Natural killer cell treated with Interleukin-12 subunit alpha and Interleukin-12 subunit beta and Interleukin-15 and Interleukin-18, amount 100 ng/mL, for 72 hours (primary cell): ENCODE results near the gene NPHS1. TPM values are rescaled to one million over a fixed set of nuclear protein-coding genes. Genes with fewer than 3 reads are reported as not detected.

Experiments
- ATAC-seq, 2 donors: fragments of 150-1000 bp; cut with Tn5 transposase in 1 of 2; sonication (Bioruptor Pico), chemical (Tn5 transposase) in 1 of 2; 2 replicates each; pipeline ENCODE4 v1.10.0; 2021
- DNase-seq: peaks from one replicate; pipeline ENCODE4 v3.0.0; 2022; ENCODE audit warnings: low spot score
- H3K27ac Mint-ChIP-seq, 2 donors: 1 replicate in 1 of 2; 2 replicates in 1 of 2; pipeline ENCODE4 v1.8.0; 2022; ENCODE audit warnings: mixed read lengths in 2 of 2, mild to moderate bottlenecking in 1 of 2, moderate library complexity in 1 of 2
- H3K27me3 Mint-ChIP-seq, 2 donors: 1 replicate in 1 of 2; 2 replicates in 1 of 2; pipeline ENCODE4 v1.8.0; 2022; ENCODE audit warnings: mixed read lengths in 2 of 2
- H3K36me3 Mint-ChIP-seq: one replicate; pipeline ENCODE4 v1.8.0; 2022; ENCODE audit warnings: mixed read lengths
- H3K4me1 Mint-ChIP-seq, 2 donors: 1 replicate in 1 of 2; 2 replicates in 1 of 2; pipeline ENCODE4 v1.8.0; 2022; ENCODE audit warnings: low read depth in 2 of 2, mixed read lengths in 2 of 2, mild to moderate bottlenecking in 1 of 2
- H3K4me3 Mint-ChIP-seq: one replicate; pipeline ENCODE4 v1.8.0; 2022; ENCODE audit warnings: mixed read lengths
- H3K9me3 Mint-ChIP-seq: 2 replicates; pipeline ENCODE4 v1.8.0; 2022; ENCODE audit warnings: mixed read lengths
- total RNA-seq, 2 donors: library from RNA; stranded (reverse); gene quantifications; one replicate each; pipeline ENCODE4 v1.2.3, GENCODE V29; 2022

Gene NPHS1
- total RNA-seq, 2 donors from 2014 or later: not detected

DNA sequence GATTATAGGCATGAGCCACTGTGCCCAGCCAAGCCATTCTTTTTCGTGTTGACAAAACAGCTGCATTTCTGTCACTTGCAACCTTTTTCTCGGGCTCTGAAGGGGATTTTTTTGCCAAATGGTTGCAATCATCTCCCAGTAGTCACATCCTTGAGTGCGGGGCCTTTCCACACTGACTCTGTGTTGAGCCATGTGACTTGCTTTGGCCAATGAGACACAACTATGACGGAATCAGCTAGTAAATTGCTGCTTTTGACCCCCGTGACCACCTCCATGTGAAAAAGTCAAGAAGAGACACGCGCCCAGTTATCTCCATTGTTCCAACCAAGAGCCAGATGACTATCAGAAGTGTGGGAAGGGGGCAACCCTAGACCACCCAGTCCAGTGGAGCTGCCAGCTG lies 18.3 kb downstream of the NPHS1 start:
- Mint-ChIP-seq H3K4me3 (no peak overlapping the region), H3K9me3 (no peaks in the 10 kb centered on the region), H3K4me1 (no peaks in the 10 kb centered on the region), H3K27ac (no peak overlapping the region), H3K27me3 (peaks cover 22 to 23% of the 10 kb centered on the region in 2 donors), H3K36me3 (no peaks in the 10 kb centered on the region)
- ATAC-seq (no peak), DNase-seq (peak; percentile 25)

DNA sequence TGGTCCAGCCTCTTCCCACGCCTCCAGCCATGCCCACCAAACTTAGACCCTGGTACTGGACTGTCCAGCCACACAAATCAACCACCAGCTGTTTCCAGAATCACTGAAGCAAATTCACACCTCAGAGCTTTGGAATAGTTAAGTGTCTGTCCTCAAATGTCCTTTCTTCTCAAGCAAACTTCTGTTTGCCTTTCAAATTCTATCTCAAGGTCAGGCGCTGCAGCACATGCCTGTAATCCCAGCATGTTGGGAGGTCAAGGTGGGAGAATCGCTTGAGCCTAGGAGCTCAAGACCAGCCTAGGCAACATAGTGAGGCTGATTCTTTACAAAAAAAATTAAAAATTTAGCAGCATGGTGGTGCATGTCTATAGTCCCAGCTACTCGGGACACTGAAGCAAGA lies 20.2 kb downstream of the NPHS1 start:
- DNase-seq (peak; percentile 18), ATAC-seq (no peak)
- H3K4me1 Mint-ChIP-seq: no peaks in the 10 kb centered on the region
- H3K27ac Mint-ChIP-seq: no peak overlapping the region
- no peaks in the 10 kb centered on the region for H3K36me3 Mint-ChIP-seq
- no peaks in the 10 kb centered on the region for H3K9me3 Mint-ChIP-seq
- H3K27me3 Mint-ChIP-seq: peaks cover 15 to 23% of the 10 kb centered on the region in 2 donors
- H3K4me3 Mint-ChIP-seq: no peak overlapping the region

DNA sequence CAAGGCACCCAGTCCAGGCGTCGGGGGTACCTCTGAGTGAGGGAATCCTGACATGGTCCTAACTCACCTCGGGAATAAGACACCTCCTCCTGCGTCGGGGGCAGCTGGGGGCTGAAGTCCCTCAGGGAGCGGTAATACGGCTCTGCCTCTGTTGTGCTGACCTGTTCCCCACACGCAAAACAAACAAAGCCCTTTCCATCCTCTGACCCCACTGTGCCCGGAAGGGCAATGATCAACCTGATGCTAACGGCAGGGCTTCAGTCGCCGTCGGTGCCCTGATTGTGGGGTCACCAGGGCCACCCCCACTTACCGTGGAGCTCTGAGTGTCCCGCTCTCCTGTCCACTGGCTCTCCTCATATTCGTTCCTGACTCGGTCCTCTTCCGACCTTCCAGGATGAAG lies 21.3 kb downstream of the NPHS1 start:
- no peak overlapping the region for H3K4me3 Mint-ChIP-seq
- H3K4me1 Mint-ChIP-seq: no peaks in the 10 kb centered on the region
- H3K9me3 Mint-ChIP-seq: no peaks in the 10 kb centered on the region
- H3K36me3 Mint-ChIP-seq: no peaks in the 10 kb centered on the region
- DNase-seq (peak; percentile 53), ATAC-seq (no peak)
- peaks cover 15 to 19% of the 10 kb centered on the region in 2 donors for H3K27me3 Mint-ChIP-seq
- no peak overlapping the region for H3K27ac Mint-ChIP-seq

DNA sequence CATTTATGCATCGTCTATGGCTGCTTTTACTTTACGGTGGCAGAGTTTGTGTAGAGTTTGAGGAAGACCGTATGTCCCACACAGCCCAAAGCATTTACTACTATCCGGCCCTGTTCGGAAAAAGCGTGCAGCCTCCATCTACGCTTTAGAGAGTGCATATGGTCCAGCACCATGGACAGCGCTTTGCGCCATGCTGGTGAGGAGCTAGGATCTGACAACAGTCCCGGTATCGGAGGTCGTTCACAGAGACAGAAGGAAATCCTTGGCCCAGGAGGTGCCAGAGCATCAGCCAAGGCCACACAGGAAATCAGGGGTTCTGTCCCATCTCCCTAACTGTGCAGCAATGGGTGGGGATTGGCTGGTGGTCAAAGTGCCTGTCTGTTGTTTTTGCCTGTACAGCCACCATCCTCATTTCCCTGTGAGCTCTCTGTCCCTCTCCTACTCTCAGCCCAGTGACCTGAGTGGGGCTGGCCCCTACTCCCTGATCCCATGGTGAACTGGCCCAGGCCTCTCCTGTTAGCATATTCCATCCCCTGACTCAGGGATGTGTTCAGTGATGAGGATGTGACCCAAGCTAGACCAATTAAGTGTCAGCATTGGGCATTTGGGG lies 23.5 kb downstream of the NPHS1 start:
- H3K27me3 Mint-ChIP-seq: peaks cover 7 to 13% of the 10 kb centered on the region in 2 donors
- ATAC-seq: peak; percentile 44 to 66
- no peaks in the 10 kb centered on the region for H3K36me3 Mint-ChIP-seq
- H3K4me1 Mint-ChIP-seq: no peaks in the 10 kb centered on the region
- H3K27ac Mint-ChIP-seq: no peak overlapping the region
- no peak overlapping the region for H3K4me3 Mint-ChIP-seq
- DNase-seq: peak; percentile 61
- no peaks in the 10 kb centered on the region for H3K9me3 Mint-ChIP-seq

DNA sequence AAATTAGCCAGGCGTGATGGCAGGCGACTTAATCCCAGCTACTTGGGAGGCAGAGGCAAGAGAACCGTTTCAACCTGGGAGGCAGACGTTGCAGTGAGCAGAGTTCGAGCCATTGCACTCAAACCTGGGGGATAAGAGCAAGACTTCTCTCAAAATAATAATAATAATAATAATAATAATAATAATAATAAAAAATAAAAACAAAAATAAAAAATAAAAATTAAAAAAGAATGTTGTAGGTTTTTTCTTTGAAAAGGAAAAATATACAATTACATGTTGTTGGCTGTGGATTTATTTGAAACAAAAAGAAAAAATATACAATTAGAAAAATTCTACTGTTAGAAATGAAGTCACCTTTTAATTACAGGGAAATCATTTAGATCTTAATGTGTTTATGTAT lies 28.2 kb downstream of the NPHS1 start:
- DNase-seq: no peak
- Mint-ChIP-seq H3K4me3 (no peak overlapping the region), H3K4me1 (peaks cover 4 to 6% of the 10 kb centered on the region in 2 donors), H3K9me3 (no peaks in the 10 kb centered on the region), H3K36me3 (no peaks in the 10 kb centered on the region), H3K27me3 (peaks cover 0 to 8% of the 10 kb centered on the region in 2 donors), H3K27ac (no peak overlapping the region)
- ATAC-seq: no peak

DNA sequence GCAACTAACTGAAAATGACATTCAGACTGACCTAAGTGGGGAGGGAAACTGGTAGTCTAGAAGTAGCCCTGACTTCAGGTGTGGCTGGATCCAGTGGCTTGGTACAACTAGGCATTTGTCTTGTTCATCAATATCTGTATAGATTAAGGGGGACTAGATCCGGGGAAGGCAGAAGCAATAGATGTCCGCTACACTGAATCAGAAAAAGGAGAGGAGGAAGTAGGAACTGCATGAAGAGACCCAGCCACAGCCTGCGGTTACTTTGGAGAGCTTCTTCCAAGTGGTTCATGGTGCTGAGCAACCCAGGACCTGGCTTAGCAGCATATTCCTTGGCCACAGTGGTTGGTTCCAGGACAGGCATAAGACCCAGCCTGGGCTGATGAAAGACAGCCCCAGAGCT lies 29.7 kb downstream of the NPHS1 start:
- Mint-ChIP-seq H3K27ac (no peak overlapping the region), H3K27me3 (peaks cover 0 to 9% of the 10 kb centered on the region in 2 donors), H3K9me3 (no peaks in the 10 kb centered on the region), H3K4me1 (peaks cover 4 to 6% of the 10 kb centered on the region in 2 donors), H3K4me3 (no peak overlapping the region), H3K36me3 (no peaks in the 10 kb centered on the region)
- ATAC-seq (no peak), DNase-seq (peak; percentile 28)

DNA sequence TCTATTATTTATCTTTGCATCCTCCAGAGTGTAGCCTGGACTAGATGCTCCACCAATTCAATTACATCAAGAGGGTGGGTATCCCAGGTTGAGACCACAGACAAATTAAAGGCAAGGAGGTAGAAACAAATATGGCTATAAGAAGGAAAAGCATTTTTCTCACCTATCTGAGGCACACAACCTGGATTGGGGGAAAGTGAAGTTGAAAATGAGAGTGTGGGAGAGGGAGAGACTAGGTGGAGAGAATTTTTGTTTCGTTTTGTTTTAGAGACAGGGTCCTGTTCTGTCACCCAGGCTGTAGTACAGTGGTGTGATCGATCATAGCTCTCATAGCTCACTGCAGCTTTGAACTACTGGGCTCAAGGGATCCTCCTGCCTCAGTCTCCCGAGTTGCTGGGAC lies 33.9 kb downstream of the NPHS1 start:
- peak; percentile 25 for DNase-seq
- Mint-ChIP-seq H3K27ac (no peak overlapping the region), H3K9me3 (no peaks in the 10 kb centered on the region), H3K36me3 (no peaks in the 10 kb centered on the region), H3K4me1 (peaks cover 4 to 6% of the 10 kb centered on the region in 2 donors), H3K27me3 (peaks cover 5 to 15% of the 10 kb centered on the region in 2 donors), H3K4me3 (no peak overlapping the region)
- ATAC-seq: no peak

DNA sequence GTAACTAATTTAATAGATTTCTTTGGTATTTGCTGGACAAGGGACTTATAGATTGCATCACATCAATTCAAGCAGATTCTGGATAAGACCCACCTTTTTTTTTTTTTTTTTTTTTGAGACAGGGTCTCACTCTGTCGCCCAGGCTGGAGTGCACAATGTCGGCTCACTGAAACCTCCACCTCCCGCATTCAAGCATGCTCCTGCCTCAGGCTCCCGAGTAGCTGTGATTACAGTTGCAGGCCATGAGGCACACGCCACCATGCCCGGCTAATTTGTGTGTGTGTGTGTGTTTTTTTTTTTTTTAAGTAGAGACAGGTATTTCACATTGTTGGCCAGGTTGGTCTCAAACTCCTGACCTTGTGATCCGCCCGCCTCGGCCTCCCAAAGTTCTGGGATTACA lies 35.5 kb downstream of the NPHS1 start:
- ATAC-seq: no peak
- Mint-ChIP-seq H3K27ac (no peak overlapping the region), H3K4me3 (no peak overlapping the region), H3K4me1 (peaks cover 4 to 6% of the 10 kb centered on the region in 2 donors), H3K27me3 (peaks cover 5 to 13% of the 10 kb centered on the region in 2 donors), H3K36me3 (no peaks in the 10 kb centered on the region), H3K9me3 (no peaks in the 10 kb centered on the region)
- peak; percentile 50 for DNase-seq

DNA sequence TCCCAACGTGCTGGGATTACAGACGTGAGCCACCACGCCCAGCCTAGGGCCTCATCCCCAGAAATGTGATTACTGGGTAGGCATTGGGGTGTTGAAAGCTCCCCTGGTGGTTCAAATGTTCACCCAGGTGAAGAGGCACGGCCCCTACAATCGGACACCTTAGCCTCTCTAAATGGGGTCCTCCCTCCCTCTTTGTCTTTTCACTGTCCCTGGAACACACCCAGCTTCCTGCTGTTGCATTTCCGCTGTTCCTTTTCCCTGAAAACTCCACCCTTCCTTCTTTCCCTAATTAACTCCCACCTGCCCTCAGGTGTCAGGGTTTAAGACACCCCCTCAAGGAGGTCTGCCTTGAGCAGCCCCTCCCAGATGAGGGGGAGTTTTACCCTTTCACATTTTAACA lies 36.0 kb downstream of the NPHS1 start:
- H3K4me1 Mint-ChIP-seq: peaks cover 4 to 6% of the 10 kb centered on the region in 2 donors
- H3K27me3 Mint-ChIP-seq: peaks cover 7 to 13% of the 10 kb centered on the region in 2 donors
- no peaks in the 10 kb centered on the region for H3K36me3 Mint-ChIP-seq
- ATAC-seq (no peak), DNase-seq (no peak)
- no peak overlapping the region for H3K4me3 Mint-ChIP-seq
- H3K27ac Mint-ChIP-seq: no peak overlapping the region
- H3K9me3 Mint-ChIP-seq: no peaks in the 10 kb centered on the region

DNA sequence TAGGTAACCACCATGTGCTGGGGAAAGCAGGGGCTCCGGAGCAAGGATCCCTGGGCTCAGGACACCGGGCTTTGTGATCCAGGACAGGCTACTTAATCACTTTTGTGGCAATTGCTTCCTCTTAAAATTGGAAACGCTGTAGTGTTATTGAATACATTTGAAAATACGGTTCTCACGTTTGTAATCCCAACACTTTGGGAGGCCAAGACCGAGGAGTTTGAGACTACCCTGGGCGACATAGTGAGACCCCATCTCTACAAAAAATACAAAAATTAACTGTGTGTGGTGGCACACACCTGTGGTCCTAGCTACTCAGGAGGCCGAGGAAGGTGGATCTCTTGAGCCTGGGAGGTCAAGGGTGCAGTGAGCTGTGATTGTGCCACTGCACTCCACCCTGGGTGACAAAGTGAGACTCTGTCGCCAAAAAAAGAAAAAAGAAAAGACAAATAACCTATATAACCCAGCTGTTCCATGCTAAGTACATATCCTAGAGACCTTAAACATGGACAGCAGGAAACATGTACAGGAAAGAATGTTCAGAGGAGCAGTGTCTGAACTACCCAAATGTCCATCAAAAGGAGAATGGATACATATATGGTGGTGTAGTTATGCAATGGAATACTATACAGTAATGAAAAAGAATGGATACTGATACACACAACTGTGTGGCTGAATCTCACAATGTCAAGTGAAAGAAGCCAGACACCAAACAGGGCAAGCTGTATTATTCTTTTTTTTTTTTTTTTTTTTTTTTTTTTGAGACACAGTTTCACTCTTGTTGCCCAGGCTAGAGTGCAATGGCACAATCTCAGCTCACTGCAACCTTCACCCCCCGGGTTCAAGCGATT lies 39.0 kb downstream of the NPHS1 start:
- Mint-ChIP-seq H3K4me1 (no peaks in the 10 kb centered on the region), H3K9me3 (no peaks in the 10 kb centered on the region), H3K27ac (no peak overlapping the region), H3K27me3 (peaks cover 15 to 16% of the 10 kb centered on the region in 2 donors), H3K36me3 (no peaks in the 10 kb centered on the region), H3K4me3 (no peak overlapping the region)
- DNase-seq: no peak
- ATAC-seq: no peak

DNA sequence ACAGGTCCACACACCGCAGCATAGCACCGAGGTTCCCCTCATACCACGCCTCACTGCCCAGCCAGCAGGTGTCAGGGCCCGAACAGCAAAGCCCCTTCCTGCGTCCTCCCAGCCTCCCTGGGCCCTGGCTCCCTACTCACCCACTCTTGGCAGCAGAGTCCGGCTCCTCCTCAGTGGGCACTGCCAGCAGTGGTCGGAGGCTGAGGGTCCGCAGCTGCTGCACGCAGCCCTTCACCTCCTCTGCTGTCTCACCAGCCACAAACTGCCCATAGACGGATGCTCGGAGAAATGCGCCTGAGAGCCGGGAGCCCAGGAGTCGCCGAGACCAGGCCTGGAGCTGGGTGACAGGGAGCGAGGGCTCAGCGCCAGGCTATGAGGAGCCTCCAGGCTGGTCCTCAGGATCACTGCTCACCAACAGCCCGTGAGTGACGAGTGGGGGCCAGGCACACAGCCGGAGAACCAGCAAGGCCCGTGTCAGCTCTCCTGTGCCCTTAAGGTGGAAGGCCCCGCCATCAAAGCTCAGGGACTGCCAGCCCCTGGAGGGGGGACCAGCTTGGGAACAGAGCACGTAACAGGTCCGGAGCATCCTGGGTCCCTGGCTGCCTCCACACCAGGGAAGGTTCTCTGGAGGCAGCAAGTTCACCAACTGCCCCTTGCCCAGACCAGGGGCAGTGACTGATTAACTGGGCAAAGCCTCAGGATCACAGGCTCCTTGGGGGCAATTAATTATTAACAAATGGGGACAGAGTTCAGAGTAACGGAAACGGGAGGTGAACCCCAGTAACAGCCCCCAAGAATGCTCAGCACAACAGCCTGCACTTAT lies 39.9 kb downstream of the NPHS1 start, which contains the start of gene PRODH2:
Gene PRODH2 (minus strand): TSS at position 626 of the 823 bp plus-strand sequence. CDS start 40 bp downstream, at position 586.
- Mint-ChIP-seq H3K9me3 (no peaks in the 10 kb centered on the region), H3K27ac (no peak within 1 kb of the TSS), H3K36me3 (no peaks in the 10 kb centered on the region), H3K4me3 (no peak within 1 kb of the TSS), H3K27me3 (peaks cover 14 to 15% of the 10 kb centered on the region in 2 donors), H3K4me1 (no peaks in the 10 kb centered on the region)
- no peak for DNase-seq
- ATAC-seq: no peak

DNA sequence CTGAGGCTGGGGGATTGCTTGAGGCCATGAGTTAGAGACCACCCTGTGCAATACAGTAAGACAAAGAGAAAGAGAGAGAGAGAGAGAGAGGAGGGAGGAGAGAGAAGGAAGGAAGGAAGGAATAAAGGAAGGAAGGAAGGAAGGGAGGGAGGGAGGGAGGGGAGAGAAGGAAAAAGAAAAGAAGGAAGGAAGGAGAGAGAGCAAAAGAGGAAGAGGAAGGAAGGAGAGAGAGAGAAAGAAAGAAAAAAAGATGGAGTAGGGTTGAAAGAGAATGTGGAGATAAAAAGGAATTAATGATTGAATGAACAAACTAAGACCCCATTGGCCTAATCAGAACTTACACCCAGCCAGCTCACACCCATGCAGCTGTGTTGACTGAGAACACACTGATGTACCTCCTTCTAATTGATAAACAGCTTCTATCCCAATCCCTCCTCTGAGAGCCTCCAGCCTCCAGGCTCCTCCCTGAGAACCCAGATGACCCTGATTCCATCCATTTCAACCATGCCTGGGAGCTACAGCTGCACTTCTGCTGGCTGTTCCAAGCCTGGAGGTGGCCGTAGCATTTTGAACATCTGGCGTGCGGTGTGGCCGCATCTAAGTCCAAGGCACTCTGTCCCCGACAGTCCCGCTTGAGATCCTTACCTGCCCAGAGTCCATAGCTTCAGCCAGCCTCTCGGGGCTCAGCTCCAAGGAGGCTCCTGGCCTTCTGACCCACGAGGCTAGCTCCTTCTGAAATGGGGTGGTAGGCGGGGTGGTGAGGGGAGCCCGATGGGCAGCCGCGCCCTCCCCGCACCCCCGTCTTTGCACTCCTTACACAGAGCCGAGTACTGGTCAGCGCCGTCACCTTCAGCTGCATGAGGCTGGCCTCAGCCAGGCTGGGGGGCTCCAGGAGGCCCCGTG lies 40.7 kb downstream of the NPHS1 start:
- no peaks in the 10 kb centered on the region for H3K4me1 Mint-ChIP-seq
- no peak overlapping the region for H3K4me3 Mint-ChIP-seq
- no peak for DNase-seq
- no peak overlapping the region for H3K27ac Mint-ChIP-seq
- peaks cover 13 to 14% of the 10 kb centered on the region in 2 donors for H3K27me3 Mint-ChIP-seq
- H3K36me3 Mint-ChIP-seq: no peaks in the 10 kb centered on the region
- ATAC-seq: peak in 1 of 2 donors; percentile 56
- no peaks in the 10 kb centered on the region for H3K9me3 Mint-ChIP-seq

DNA sequence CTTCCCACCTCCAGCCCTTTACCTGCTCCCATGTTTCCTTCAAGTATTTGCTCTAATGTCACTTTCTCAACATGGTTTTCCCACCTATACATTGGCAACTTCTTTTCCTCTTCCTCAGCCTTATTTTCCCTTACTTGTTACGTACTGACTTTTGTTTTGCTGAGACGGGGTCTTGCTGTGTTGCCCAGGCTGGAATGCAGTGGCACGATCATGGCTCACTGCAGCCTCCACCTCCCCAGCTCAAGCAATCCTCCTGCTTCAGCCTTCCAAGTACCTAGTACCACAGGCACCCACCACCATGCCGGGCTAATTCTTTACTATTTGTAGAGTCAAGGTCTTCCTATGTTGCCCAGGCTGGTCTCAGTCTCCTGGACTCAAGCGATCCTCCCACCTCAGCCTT lies 44.7 kb downstream of the NPHS1 start:
- H3K9me3 Mint-ChIP-seq: no peaks in the 10 kb centered on the region
- ATAC-seq: no peak
- DNase-seq: no peak
- no peaks in the 10 kb centered on the region for H3K36me3 Mint-ChIP-seq
- H3K27me3 Mint-ChIP-seq: peaks cover 6 to 10% of the 10 kb centered on the region in 2 donors
- no peak overlapping the region for H3K27ac Mint-ChIP-seq
- peaks cover 15 to 16% of the 10 kb centered on the region in 2 donors for H3K4me1 Mint-ChIP-seq
- no peak overlapping the region for H3K4me3 Mint-ChIP-seq
